DMS153 treated with DMSO at 0.1 percent for 48 hours (cell line): Measurements from ENCODE around the gene ZNF71.
A peak's percentile ranks its signal among the peaks of the same experiment; 100 is the strongest.

Experiments
- DNase-seq: peaks from one replicate; lab custom pipeline; 2025; ENCODE audit not compliant: unreplicated experiment; lab: John Stamatoyannopoulos, UW

ZNF71 gene

GRCh38 chr19:56594783-56595547 is at the start of gene ZNF71:
ZNF71 (plus strand) TSS chr19:56595302; CDS start chr19:56601559, 6,257 bp downstream.
- peak; percentile 74 for DNase-seq

- no peak for DNase-seq
Observed at GRCh38 chr19:56547535-56547934, 47.6 kb upstream of the ZNF71 start.

- no peak for DNase-seq
Observed at GRCh38 chr19:56554272-56554869, 40.7 kb upstream of the ZNF71 start.

- DNase-seq = no peak
Observed at GRCh38 chr19:56562766-56563165, 32.3 kb upstream of the ZNF71 start.

- no peak for DNase-seq
Observed at GRCh38 chr19:56566904-56567273, 28.2 kb upstream of the ZNF71 start.

- peak; percentile 51 for DNase-seq
Observed at GRCh38 chr19:56567274-56568120, 27.6 kb upstream of the ZNF71 start, which contains the start of gene ZNF470. ZNF470 (plus strand) TSS chr19:56567468; CDS start chr19:56570312, 2,844 bp downstream.

GRCh38 chr19:56572589-56572988 is 22.5 kb upstream of the ZNF71 start:
- no peak for DNase-seq

- no peak for DNase-seq
Observed at GRCh38 chr19:56573914-56574313, 21.2 kb upstream of the ZNF71 start.

- DNase-seq = no peak
Observed at GRCh38 chr19:56577719-56578602, 17.1 kb upstream of the ZNF71 start.

- DNase-seq = no peak
Observed at GRCh38 chr19:56594446-56594782, 688 bp upstream of the ZNF71 start.

- no peak for DNase-seq
Observed at GRCh38 chr19:56595548-56595899, 422 bp downstream of the ZNF71 start.

GRCh38 chr19:56596676-56597075 is 1.6 kb downstream of the ZNF71 start:
- DNase-seq = no peak

GRCh38 chr19:56597696-56598095 is 2.6 kb downstream of the ZNF71 start:
- no peak for DNase-seq

GRCh38 chr19:56601375-56601774 is 6.3 kb downstream of the ZNF71 start:
- no peak for DNase-seq

- no peak for DNase-seq
Observed at GRCh38 chr19:56603829-56604228, 8.7 kb downstream of the ZNF71 start.

GRCh38 chr19:56608274-56608964 is 13.3 kb downstream of the ZNF71 start:
- DNase-seq = no peak

- no peak for DNase-seq
Observed at GRCh38 chr19:56611288-56611687, 16.2 kb downstream of the ZNF71 start.

GRCh38 chr19:56612737-56613136 is 17.6 kb downstream of the ZNF71 start:
- DNase-seq = no peak

GRCh38 chr19:56613639-56614038 is 18.5 kb downstream of the ZNF71 start:
- DNase-seq = no peak

GRCh38 chr19:56617531-56617930 is 22.4 kb downstream of the ZNF71 start:
- no peak for DNase-seq
